ENCODE results near the gene GNAT3. TPM values are rescaled to one million over a fixed set of nuclear protein-coding genes. Genes with fewer than 3 reads are reported as not detected.

Gene GNAT3
- total and polyA plus RNA-seq, 2 donors (not counting 3 experiments of a cell fraction or from before 2014, with no cell fraction given): not detected

DNA sequence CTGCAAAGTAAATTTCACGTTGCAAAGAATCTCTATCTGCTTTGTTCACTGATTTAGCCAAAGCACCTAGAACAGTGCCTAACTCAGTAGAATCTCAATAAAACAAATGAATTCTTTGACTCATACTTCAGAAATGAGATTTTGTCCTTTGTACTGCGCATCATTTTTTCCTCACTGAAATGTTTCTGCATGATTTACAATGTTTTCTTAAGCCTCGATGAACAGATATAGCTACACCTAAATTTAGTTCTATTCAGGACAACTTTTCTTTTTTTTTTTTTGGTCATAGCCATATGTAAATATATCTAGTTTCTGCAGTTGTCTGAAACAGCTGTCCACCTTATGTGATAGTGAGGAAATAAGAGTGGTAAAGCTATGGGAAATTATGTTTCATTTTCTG lies 15.3 kb downstream of the GNAT3 start:
- POLR2A ChIA-PET: no interaction called here
- dilution Hi-C loops (cut with MboI; ENCODE audit: extremely low pct_ligation_motif_present, low sequenced_read_pairs) (no loop called here), intact Hi-C loops (cut with micrococcal nuclease) (loop anchor here (5.0 kb wide), 1 partner anchor 161 kb away; no protein-coding TSS in a partner anchor)
- TF ChIP-seq EZH2 (IDR thresholded peaks at IDR 0.05; ENCODE audit: borderline replicate concordance, low read depth, low read length, severe bottlenecking): no peak
- no peak overlapping the region for H3K4me3 ChIP-seq (replicated peaks in 1 of 3; ENCODE audit: insufficient read depth in 1 of 3, low read depth in 1 of 3, low read length in 3 of 3)
- no peaks in the 10 kb centered on the region for H3K79me2 ChIP-seq (ENCODE audit: control insufficient read depth, insufficient read depth, low read length)
- no peaks in the 10 kb centered on the region for H3K9me3 ChIP-seq (replicated peaks; ENCODE audit: control insufficient read depth, insufficient read depth, low read length)
- H3K27ac ChIP-seq (ENCODE audit: insufficient read depth, low read depth, low read length): no peak overlapping the region
- H3K4me1 ChIP-seq (ENCODE audit: control insufficient read depth, extremely low read depth, insufficient read depth, low read length): peaks cover 13% of the 10 kb centered on the region
- CTCF ChIA-PET: interaction anchor here (0.8 kb wide), 1 partner anchor 18 kb away, joined by 3 read pairs; no protein-coding TSS in a partner anchor
- FAIRE-seq (no peak), DNase-seq (ENCODE audit: low read depth, low spot score) (no peak)
- no peak overlapping the region for H3K9ac ChIP-seq (replicated peaks; ENCODE audit: extremely low read depth, insufficient read depth, low read length)
- no TSS peak for BruUV-seq (replicated peaks)
- H3K4me2 ChIP-seq (ENCODE audit: insufficient read depth, low read length): no peak overlapping the region
- H3K27me3 ChIP-seq (ENCODE audit: control insufficient read depth in 2 of 2, insufficient read depth in 2 of 2, low read length in 2 of 2): no peaks in the 10 kb centered on the region
- H4K20me1 ChIP-seq (replicated peaks; ENCODE audit: control insufficient read depth, extremely low read depth, insufficient read depth, low read length): no peaks in the 10 kb centered on the region
- no peaks in the 10 kb centered on the region for H3K9me1 ChIP-seq (replicated peaks; ENCODE audit: control insufficient read depth, extremely low read depth, insufficient read depth, low read length)
- H3K36me3 ChIP-seq (ENCODE audit: control insufficient read depth in 2 of 2, extremely low read depth in 1 of 2, insufficient read depth in 2 of 2, low read length in 2 of 2): no peaks in the 10 kb centered on the region
- no peak overlapping the region for H2AFZ ChIP-seq (ENCODE audit: low read depth, low read length)

DNA sequence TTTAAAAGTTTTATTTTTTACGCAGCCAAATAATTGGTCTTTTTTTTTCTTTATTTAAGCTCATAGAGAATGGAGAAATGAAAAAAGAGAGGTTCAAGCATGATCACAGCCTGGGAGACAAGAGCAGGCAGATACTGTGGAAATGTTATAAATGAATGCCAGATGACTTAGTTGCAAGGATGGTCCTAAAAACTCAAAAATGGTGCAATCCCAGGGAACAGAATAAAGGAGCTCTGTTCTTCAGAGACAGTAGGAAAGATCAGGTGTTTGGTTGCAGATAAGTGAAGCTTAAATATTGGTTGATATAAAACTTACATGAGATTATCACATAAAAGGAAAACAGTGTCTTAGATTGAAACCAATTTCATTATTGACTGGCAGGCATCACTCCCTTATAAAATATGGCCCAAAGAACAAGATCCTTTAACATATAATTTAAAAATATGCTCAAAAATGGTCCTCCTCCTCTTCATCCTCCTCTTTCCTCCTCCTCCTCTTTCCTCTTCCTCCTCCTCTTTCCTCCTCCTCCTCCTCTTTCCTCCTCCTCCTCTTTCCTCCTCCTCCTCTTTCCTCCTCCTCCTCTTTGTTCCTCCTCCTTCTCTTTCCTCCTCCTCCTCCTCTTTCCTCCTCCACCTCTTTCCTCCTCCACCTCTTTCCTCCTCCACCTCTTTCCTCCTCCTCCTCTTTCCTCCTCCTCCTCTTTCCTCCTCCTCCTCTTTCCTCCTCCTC lies 18.6 kb downstream of the GNAT3 start:
- BruUV-seq (replicated peaks): no TSS peak
- H3K4me2 ChIP-seq (ENCODE audit: insufficient read depth, low read length): no peak overlapping the region

More for the DNA sequence above, 18.6 kb downstream of the GNAT3 start:
- Histone ChIP-seq H3K9me1 (replicated peaks; ENCODE audit: control insufficient read depth, extremely low read depth, insufficient read depth, low read length) (no peaks in the 10 kb centered on the region), H3K9ac (replicated peaks; ENCODE audit: extremely low read depth, insufficient read depth, low read length) (no peak overlapping the region), H3K4me1 (ENCODE audit: control insufficient read depth, extremely low read depth, insufficient read depth, low read length) (no peaks in the 10 kb centered on the region), H3K9me3 (replicated peaks; ENCODE audit: control insufficient read depth, insufficient read depth, low read length) (no peaks in the 10 kb centered on the region), H3K79me2 (ENCODE audit: control insufficient read depth, insufficient read depth, low read length) (no peaks in the 10 kb centered on the region), H2AFZ (ENCODE audit: low read depth, low read length) (no peak overlapping the region), H4K20me1 (replicated peaks; ENCODE audit: control insufficient read depth, extremely low read depth, insufficient read depth, low read length) (no peaks in the 10 kb centered on the region), H3K27ac (ENCODE audit: insufficient read depth, low read depth, low read length) (no peak overlapping the region), H3K27me3 (ENCODE audit: control insufficient read depth in 2 of 2, insufficient read depth in 2 of 2, low read length in 2 of 2) (no peaks in the 10 kb centered on the region), H3K36me3 (ENCODE audit: control insufficient read depth in 2 of 2, extremely low read depth in 1 of 2, insufficient read depth in 2 of 2, low read length in 2 of 2) (no peaks in the 10 kb centered on the region), H3K4me3 (replicated peaks in 1 of 3; ENCODE audit: insufficient read depth in 1 of 3, low read depth in 1 of 3, low read length in 3 of 3) (no peak overlapping the region)
- DNase-seq (ENCODE audit: low read depth, low spot score): no peak
- ChIA-PET POLR2A (no interaction called here), CTCF (interaction anchor here (1.2 kb wide), 1 partner anchor 14 kb away, joined by 5 read pairs; no protein-coding TSS in a partner anchor)
- intact Hi-C loops (cut with micrococcal nuclease): no loop called here
- no peak for TF ChIP-seq MYC (IDR thresholded peaks at IDR 0.05; ENCODE audit: low read depth, low read length)
- no peak for TF ChIP-seq MAX (IDR thresholded peaks at IDR 0.05; ENCODE audit: insufficient read depth, insufficient read length)
- no peak for TF ChIP-seq POLR2A (IDR thresholded peaks at IDR 0.05; ENCODE audit: low read depth, low read length)
- TF ChIP-seq POLR2AphosphoS5 (IDR thresholded peaks at IDR 0.05; ENCODE audit: insufficient read depth, low read depth, low read length): no peak
- no peak for TF ChIP-seq GATA2 (IDR thresholded peaks at IDR 0.05; ENCODE audit: insufficient read depth, insufficient read length, low read depth, low read length)
- TF ChIP-seq JUN (IDR thresholded peaks at IDR 0.05; ENCODE audit: borderline replicate concordance, insufficient read depth, insufficient read length, low read depth): no peak
- no peak for TF ChIP-seq EZH2 (IDR thresholded peaks at IDR 0.05; ENCODE audit: borderline replicate concordance, low read depth, low read length, severe bottlenecking)
- TF ChIP-seq CTCF (IDR thresholded peaks at IDR 0.05; ENCODE audit: extremely low read depth in 1 of 2, insufficient read depth in 1 of 2, low read depth in 1 of 2, low read length in 2 of 2): no peak
- TF ChIP-seq FOS (IDR thresholded peaks at IDR 0.05; ENCODE audit: borderline replicate concordance, insufficient read depth, low read length): no peak
- FAIRE-seq: no peak
- dilution Hi-C loops (cut with MboI; ENCODE audit: extremely low pct_ligation_motif_present, low sequenced_read_pairs): no loop called here

Data from endothelial cell of umbilical vein (primary cell).